Neural crest cell (in vitro differentiated cells): ENCODE data around the gene TADA2A. TPM values are rescaled to one million over a fixed set of nuclear protein-coding genes. Genes with fewer than 3 reads are reported as not detected.

Source experiments
- DNase-seq: peaks from one replicate; pipeline ENCODE4 v3.0.0; 2021; ENCODE audit warnings: low read depth, mixed read lengths, low spot score
- H3K27ac Mint-ChIP-seq: one replicate; pipeline ENCODE4 v1.8.0; 2021; ENCODE audit warnings: mild to moderate bottlenecking, mixed read lengths; ENCODE audit not compliant: unreplicated experiment
- H3K27me3 Mint-ChIP-seq: 2 replicates; pipeline ENCODE4 v1.8.0; 2021; ENCODE audit warnings: low read depth, mild to moderate bottlenecking, mixed read lengths
- H3K36me3 Mint-ChIP-seq: 2 replicates; pipeline ENCODE4 v1.8.0; 2021; ENCODE audit warnings: low read depth, mild to moderate bottlenecking, mixed read lengths
- H3K4me1 Mint-ChIP-seq: 2 replicates; pipeline ENCODE4 v1.8.0; 2021; ENCODE audit warnings: mixed read lengths
- H3K4me3 Mint-ChIP-seq: one replicate; pipeline ENCODE4 v1.8.0; 2021; ENCODE audit warnings: mild to moderate bottlenecking, mixed read lengths
- H3K9me3 Mint-ChIP-seq: 2 replicates; pipeline ENCODE4 v1.8.0; 2021; ENCODE audit warnings: mixed read lengths
- total RNA-seq: library from RNA; stranded (reverse); gene quantifications from 2 replicates; pipeline ENCODE4 v1.2.1, GENCODE V29; 2021
- TF ChIP-seq, protein P1 (sequence below): fragments of 200-600 bp; sonication (generic); conservative IDR thresholded peaks from 2 replicates; pipeline ENCODE4 v1.5.0; 2021; ENCODE audit warnings: antibody characterized with exemption, mild to moderate bottlenecking

Gene TADA2A
- total RNA-seq, 1 donor from 2014 or later, result 36.5 TPM

DNA sequence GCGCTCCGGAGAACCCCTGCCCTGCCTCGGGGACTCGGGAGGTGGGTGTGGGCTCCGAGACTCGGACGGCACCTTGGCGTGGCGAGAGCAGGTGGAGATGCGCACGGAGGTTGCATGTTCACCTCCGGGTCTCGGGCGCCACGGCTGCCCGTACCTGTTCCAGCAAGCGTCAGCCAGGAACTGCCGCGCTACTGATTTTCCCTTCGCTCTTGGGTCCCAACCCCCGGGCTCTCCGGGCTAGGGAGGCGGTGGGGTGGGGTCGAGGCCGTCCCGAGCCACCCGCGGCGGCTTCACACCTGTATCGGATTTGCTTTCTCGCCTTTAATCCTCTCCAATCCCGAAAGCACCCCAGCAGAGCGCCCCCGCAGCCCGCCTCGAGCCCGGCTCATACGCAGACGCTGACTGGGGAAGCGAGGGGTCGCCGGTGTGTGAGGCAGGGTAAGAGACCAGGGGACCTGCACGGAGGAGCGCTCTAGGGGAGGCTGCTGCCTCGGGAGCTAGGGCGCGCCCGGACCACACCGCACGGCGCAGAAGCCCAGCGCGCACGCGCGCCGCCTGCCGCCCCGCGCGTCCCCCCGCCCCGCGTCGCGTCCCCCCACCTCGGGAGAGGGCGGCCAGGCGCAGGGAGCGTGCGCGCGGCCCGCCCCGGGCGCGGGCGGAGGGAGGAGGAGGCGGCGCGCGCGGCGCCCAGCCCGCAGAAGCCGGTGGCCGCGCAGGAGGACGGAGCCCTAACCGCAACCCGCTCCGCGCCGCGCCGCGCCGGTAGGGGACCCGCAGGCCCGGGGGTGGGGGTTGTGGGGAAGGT, 82.7 kb downstream of the TADA2A start, which contains the start of gene DUSP14:
Gene DUSP14 (plus strand): TSS at position 695 of the 805 bp plus-strand sequence. CDS start 22,382 bp downstream, outside the sequence.
- H3K9me3 Mint-ChIP-seq, result no peaks in the 10 kb centered on the region
- peak; percentile 70 for DNase-seq
- no peaks in the 10 kb centered on the region for H3K36me3 Mint-ChIP-seq
- H3K4me1 Mint-ChIP-seq, result peaks cover 52% of the 10 kb centered on the region
- peak within 1 kb of the TSS; percentile 7 for H3K27ac Mint-ChIP-seq
- TF ChIP-seq, protein P1, sequence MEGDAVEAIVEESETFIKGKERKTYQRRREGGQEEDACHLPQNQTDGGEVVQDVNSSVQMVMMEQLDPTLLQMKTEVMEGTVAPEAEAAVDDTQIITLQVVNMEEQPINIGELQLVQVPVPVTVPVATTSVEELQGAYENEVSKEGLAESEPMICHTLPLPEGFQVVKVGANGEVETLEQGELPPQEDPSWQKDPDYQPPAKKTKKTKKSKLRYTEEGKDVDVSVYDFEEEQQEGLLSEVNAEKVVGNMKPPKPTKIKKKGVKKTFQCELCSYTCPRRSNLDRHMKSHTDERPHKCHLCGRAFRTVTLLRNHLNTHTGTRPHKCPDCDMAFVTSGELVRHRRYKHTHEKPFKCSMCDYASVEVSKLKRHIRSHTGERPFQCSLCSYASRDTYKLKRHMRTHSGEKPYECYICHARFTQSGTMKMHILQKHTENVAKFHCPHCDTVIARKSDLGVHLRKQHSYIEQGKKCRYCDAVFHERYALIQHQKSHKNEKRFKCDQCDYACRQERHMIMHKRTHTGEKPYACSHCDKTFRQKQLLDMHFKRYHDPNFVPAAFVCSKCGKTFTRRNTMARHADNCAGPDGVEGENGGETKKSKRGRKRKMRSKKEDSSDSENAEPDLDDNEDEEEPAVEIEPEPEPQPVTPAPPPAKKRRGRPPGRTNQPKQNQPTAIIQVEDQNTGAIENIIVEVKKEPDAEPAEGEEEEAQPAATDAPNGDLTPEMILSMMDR, result no peak
- peaks cover 18% of the 10 kb centered on the region for H3K27me3 Mint-ChIP-seq
- H3K4me3 Mint-ChIP-seq, result peak within 1 kb of the TSS; percentile 98

DNA sequence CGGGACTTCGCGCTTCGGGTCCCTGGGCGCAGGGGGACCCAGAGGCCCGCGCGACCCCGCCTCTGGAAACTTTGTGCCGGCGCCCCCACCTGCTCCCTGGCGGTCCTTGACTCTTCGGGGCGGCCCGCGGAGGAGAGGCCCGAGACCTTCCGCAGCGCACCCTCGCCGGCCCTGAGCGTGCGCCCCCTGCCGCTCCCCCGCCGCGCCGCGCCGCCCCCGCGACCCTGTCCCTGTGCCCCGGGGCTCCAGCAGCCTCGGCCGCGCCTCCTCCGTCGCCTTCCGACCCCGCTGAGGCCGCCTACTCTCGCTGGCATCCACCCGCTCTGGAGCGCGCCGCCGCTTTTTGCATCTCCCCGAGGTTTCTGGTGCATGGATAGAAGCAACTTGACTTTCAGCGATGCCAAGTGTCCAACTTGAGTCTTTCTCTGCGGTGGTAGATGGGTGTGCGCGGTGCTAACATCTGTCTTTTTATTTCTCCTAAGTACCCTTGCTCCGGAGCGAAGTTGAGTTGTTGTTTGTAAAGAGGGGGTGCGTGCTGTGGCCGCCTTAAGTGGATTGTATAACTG, 83.4 kb downstream of the TADA2A start:
- peak overlapping the region; percentile 7 for H3K27ac Mint-ChIP-seq
- H3K9me3 Mint-ChIP-seq, result no peaks in the 10 kb centered on the region
- peak overlapping the region; percentile 98 for H3K4me3 Mint-ChIP-seq
- H3K4me1 Mint-ChIP-seq, result peaks cover 59% of the 10 kb centered on the region
- DNase-seq, result peak; percentile 80
- TF ChIP-seq, protein P1, result peak; percentile 66
- peaks cover 18% of the 10 kb centered on the region for H3K27me3 Mint-ChIP-seq
- H3K36me3 Mint-ChIP-seq, result no peaks in the 10 kb centered on the region

DNA sequence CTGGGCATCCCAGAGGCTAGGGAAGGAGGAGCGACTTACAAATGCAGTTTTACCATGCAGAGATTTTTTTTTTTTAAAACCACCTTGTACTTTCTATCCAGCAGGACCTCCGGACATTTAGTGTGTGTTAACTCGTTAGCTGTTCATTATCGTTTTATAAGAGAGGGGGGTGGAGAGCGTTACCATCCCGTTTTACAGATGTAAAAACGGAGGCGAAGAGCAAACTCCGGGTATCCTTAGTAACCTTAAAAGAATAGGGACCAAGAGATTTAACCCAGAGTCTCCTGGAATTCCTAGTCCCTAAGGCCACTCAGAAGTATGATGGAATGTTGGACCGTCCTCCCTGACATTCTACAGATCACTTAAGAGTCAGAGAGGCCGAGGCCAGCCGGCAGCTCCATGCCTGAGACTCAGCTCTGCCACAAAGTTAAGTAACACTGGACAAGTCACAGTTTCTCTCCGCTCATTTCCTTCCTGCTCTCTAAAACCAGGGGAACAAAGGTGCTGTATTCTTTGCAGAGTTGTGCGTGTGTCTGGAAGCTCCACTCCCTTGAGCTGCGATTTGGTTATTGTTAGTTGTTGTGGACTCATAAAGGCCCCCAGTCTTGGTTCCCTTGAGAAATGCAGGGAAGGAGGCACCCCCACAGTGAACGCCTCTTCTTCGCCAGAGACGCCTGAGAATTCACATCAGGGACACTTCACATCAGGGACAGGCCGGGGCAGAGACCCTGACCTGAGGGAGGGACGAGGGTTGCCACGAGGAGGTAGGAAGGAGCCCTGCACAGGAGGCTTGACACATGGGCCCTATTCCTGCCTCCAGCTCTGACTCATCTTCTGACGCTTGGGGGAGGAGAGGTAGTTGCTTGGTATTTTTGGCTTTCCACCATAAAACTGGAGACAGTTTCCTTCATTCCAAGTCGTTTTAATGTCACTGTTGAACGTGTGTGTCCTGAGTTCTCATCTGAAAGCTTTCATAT, 84.2 kb downstream of the TADA2A start:
- Mint-ChIP-seq H3K27ac (peak overlapping the region; percentile 90), H3K27me3 (peaks cover 18% of the 10 kb centered on the region), H3K9me3 (no peaks in the 10 kb centered on the region), H3K4me3 (peak overlapping the region; percentile 98), H3K4me1 (peaks cover 62% of the 10 kb centered on the region), H3K36me3 (no peaks in the 10 kb centered on the region)
- TF ChIP-seq, protein P1, result no peak
- peak; percentile 14 for DNase-seq

DNA sequence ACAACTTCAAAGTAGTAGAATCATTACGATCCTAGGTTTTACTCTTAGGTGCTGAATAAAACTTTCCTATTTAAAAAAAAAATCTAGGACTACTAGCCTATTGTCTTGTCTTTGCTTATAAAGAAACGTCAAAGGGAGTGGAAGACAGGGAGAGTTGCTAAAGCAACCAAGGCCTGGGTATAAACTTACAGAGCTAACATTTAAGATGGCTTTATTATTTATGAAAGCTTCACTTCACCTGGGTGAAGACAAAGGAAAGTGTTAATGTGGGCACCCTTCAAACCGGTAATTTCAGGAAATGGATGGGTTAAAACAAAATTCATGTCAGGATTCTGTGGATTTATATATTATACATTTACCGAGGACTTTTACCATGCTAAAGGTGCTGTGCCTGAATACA, 85.5 kb downstream of the TADA2A start:
- Mint-ChIP-seq H3K27me3 (peaks cover 18% of the 10 kb centered on the region), H3K4me3 (peak overlapping the region; percentile 98), H3K9me3 (no peaks in the 10 kb centered on the region), H3K4me1 (peaks cover 62% of the 10 kb centered on the region), H3K27ac (no peak overlapping the region), H3K36me3 (no peaks in the 10 kb centered on the region)
- DNase-seq, result no peak
- TF ChIP-seq, protein P1, result no peak
